Esophagus squamous epithelium (tissue), 4 donors: ENCODE measurements around the gene CTXND1.

ENCODE experiments used
- POLR2A ChIP-seq, 4 donors: fragments of 450-650 bp; IDR thresholded peaks; one replicate each; pipeline ENCODE4 v1.6.1; 2017; ENCODE audit warnings: antibody characterized with exemption in 4 of 4, mild to moderate bottlenecking in 4 of 4, moderate library complexity in 3 of 4
- TF ChIP-seq, protein P1 (sequence below), 6 experiments: fragments of 450-650 bp in 4 of 6; fragments of 200-600 bp in 2 of 6; sonication (generic) in 2 of 6; IDR thresholded peaks; one replicate each; pipeline ENCODE4 v1.5.1; 2016 to 2019; ENCODE audit warnings: antibody characterized with exemption in 6 of 6, mild to moderate bottlenecking in 4 of 6, moderate library complexity in 4 of 6

GRCh38 chr15:80242132-80242769, 9.8 kb downstream of the CTXND1 start:
- no peak for TF ChIP-seq POLR2A (IDR thresholded peaks at IDR 0.05)
- TF ChIP-seq, protein P1, sequence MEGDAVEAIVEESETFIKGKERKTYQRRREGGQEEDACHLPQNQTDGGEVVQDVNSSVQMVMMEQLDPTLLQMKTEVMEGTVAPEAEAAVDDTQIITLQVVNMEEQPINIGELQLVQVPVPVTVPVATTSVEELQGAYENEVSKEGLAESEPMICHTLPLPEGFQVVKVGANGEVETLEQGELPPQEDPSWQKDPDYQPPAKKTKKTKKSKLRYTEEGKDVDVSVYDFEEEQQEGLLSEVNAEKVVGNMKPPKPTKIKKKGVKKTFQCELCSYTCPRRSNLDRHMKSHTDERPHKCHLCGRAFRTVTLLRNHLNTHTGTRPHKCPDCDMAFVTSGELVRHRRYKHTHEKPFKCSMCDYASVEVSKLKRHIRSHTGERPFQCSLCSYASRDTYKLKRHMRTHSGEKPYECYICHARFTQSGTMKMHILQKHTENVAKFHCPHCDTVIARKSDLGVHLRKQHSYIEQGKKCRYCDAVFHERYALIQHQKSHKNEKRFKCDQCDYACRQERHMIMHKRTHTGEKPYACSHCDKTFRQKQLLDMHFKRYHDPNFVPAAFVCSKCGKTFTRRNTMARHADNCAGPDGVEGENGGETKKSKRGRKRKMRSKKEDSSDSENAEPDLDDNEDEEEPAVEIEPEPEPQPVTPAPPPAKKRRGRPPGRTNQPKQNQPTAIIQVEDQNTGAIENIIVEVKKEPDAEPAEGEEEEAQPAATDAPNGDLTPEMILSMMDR (IDR thresholded peaks at IDR 0.05), result peak in 3 of 6 experiments; percentile 28 to 49 (median 35)
